Fibroblast of mammary gland (primary cell): ENCODE data around the gene RAB8A.

Experiments used
- DNase-seq: peaks from one replicate; pipeline ENCODE4 v3.0.0-alpha.2; 2010; ENCODE audit warnings: low read depth
- H3K4me3 ChIP-seq: 2 replicates; pipeline ENCODE4 v1.5.1; 2011; ENCODE audit warnings: low read depth, mild to moderate bottlenecking, low read length, moderate library complexity; ENCODE audit not compliant: control insufficient read depth
- TF ChIP-seq, protein P1 (sequence below): conservative IDR thresholded peaks from 2 replicates; pipeline ENCODE4 v1.5.1; 2011; ENCODE audit warnings: low read depth, low read length, inconsistent platforms; ENCODE audit not compliant: control insufficient read depth, insufficient read depth

The RAB8A gene

DNA sequence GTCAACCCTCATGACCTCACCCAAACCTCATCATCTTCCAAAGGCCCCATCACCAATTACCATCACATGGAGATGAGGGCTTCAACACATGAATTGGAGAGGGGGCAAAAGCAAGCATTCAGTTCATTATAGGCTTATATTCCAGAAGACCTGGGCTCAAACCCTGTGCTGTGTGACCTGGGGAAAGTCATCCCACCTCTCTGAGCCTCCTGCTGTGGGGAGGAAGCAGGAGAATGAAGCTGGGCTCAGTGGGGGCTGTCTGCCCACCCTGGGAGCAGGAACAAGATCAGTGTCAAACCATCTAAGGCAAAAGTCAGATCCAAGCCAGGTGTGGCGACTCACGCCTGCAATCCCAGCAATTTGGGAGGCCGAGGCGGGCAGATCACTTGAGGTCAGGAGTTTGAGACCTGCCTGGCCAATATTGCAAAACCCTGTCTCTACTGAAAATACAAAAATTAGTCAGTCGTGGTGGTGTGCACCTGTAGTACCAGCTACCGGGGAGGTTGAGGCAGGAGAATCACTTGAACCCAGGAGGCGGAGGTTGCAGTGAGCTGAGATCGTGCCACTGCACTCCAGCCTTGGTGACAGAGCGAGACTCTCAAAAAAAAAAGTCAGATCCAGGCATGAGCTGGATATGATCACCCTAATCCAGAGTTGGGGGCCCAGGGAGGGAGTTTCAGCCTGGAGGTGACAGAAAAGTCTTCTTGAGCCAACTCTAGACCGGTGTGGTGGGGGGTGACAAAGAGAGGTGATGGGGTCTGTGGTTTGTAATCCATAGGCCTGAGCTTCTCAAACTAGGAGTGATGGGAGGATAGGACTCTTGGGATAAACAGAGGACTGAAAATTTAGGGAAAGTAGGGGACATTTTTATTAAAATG is 37.0 kb upstream of the RAB8A start:
- TF ChIP-seq, protein P1, sequence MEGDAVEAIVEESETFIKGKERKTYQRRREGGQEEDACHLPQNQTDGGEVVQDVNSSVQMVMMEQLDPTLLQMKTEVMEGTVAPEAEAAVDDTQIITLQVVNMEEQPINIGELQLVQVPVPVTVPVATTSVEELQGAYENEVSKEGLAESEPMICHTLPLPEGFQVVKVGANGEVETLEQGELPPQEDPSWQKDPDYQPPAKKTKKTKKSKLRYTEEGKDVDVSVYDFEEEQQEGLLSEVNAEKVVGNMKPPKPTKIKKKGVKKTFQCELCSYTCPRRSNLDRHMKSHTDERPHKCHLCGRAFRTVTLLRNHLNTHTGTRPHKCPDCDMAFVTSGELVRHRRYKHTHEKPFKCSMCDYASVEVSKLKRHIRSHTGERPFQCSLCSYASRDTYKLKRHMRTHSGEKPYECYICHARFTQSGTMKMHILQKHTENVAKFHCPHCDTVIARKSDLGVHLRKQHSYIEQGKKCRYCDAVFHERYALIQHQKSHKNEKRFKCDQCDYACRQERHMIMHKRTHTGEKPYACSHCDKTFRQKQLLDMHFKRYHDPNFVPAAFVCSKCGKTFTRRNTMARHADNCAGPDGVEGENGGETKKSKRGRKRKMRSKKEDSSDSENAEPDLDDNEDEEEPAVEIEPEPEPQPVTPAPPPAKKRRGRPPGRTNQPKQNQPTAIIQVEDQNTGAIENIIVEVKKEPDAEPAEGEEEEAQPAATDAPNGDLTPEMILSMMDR = no peak
- no peak for DNase-seq
- no peak overlapping the region for H3K4me3 ChIP-seq

DNA sequence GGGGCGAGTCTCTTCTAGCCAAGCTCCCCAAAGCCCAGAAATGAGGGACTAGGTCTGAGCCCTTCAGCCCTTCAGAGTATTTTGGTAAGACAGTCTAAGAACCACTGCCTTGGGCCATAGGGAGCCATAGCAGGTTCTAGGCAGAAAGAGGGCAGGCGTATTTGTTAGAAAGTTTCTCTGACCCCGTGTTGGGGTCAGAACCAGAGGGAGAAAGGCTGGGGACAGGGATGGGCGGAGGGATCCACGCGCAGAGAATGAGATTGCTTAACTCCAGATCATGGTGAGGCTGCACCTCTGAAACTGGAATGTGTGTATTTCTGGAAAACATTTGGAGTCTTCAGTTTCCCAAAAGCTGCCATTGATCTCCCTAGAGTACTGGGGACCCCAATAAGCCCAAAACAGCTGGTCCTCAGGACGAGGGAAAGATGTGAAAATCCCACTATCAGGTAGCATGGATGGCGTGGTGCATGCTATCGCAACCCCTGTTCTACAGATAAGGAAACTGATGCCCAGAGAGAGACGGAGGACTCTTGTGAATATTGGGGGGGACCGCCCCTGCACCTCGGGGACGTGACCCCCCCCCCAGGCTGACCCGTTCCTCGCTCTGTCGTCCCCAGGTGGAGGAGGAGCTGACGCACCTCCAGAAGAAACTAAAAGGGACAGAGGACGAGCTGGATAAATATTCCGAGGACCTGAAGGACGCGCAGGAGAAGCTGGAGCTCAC is 36.1 kb upstream of the RAB8A start:
- peak overlapping the region; percentile 60 for H3K4me3 ChIP-seq
- DNase-seq = peak; percentile 55
- TF ChIP-seq, protein P1 = no peak

- H3K4me3 ChIP-seq = peak within 1 kb of the TSS; percentile 97
- DNase-seq = peak; percentile 95
- TF ChIP-seq, protein P1 = no peak
Measured at GRCh38 chr19:16076154-16076957, 35.3 kb upstream of the RAB8A start, which contains the start of gene TPM4. Gene TPM4 (plus strand): TSS chr19:16076495. CDS start chr19:16076566, 71 bp downstream.

DNA sequence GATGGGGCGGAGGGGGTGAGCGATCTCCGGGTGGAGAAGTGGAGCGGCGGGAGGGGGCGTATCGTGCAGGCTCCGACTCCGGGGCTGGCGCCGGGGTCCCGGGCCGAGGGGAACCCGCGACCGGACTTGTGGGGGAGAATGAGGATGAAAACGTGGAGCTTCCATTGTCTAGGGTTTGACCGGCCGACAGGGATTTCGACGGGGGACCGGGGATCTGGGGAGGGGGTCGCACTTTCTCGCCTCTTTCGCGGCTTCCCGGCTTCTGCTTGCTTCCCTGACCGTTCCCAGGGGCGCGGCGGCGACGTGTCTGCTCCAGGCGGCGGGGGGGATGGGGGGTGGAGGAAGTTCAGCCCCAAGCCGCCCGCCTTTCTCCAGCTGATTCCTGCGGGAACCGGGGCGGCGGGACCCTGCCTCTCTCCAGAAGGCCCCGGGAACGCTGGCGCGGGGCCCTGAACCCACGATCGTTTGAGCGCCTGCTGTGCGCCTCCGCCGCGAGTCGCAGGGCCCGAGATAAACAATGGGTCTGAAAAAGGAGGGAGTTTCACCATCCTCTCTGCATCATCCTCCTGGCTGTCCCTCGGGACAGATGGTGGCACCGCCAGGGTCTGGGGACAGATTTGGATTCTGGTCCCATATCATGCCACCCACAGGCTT is 34.6 kb upstream of the RAB8A start:
- no peak for DNase-seq
- TF ChIP-seq, protein P1 = no peak
- peak overlapping the region; percentile 97 for H3K4me3 ChIP-seq

GRCh38 chr19:16077984-16078758 is 33.5 kb upstream of the RAB8A start:
- peak; percentile 89 for DNase-seq
- TF ChIP-seq, protein P1 = no peak
- peak overlapping the region; percentile 97 for H3K4me3 ChIP-seq
